RWPE1 (cell line): ENCODE measurements around the gene CARS2.

Experiments used
- CTCF ChIA-PET: fragments of 350-600 bp; sonication (Branson Sonifier 250); formaldehyde crosslinking; extraction: SDS; loops from one replicate; lab custom pipeline; 2021; lab: Yijun Ruan, JAX
- POLR2A ChIA-PET: fragments of 400-600 bp; formaldehyde crosslinking; extraction: SDS; loops from one replicate; lab custom pipeline; 2020; ENCODE audit warnings: antibody characterized with exemption; ENCODE audit not compliant: low non-redundant PET; lab: Yijun Ruan, JAX
- DNase-seq: peaks from one replicate; pipeline ENCODE4 v3.0.0; 2012; ENCODE audit warnings: low spot score
- H3K27ac ChIP-seq: fragments of 450-650 bp; 2 replicates; pipeline ENCODE4 v1.5.1; 2017
- TF ChIP-seq, protein P1 (sequence below): fragments of 450-650 bp; conservative IDR thresholded peaks from 2 replicates; pipeline ENCODE4 v1.5.1; 2017; ENCODE audit warnings: low read depth, mild to moderate bottlenecking

CARS2 gene

DNA sequence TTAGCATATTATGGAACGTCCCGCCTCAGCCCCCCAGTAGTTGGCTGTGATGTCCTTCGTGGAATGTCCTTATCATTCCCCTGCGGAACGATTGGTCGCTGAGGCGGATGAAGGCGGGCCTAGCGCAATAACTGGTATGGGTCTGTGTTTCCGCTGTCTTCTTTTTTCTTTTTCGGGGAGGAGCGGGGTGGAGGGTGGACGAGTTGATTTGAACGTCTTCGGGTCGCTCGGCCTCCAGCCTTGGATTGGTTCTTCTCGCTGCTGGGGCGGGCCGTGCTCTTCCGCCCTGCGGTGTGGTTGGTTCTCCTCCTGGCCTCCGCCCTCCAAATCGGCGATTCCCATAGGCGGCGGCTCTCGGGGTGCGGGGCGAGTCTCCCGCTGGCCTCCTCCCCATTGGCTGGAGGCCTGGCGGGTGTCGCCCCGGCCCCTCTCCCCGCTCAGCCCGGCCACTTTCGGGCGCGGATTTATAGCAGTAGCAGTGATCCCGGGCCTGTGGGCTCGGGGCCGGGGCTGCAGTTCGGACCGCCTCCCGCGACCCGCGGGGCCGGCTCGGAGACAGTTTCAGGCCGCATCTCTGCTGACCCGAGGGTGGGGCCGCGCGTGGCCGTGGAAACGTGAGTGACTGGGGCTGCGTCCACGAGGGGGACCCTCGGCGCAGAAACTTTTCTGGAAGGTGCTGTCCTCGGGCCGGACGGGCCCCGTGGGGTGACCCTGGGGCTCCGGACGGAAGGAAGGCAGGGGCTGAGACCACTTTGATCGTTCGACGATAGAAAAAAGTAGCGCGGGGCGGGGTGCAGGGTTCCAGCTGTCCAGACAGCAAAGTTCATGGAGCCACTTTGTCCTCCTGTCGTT, 9.7 kb upstream of the CARS2 start:
- peak; percentile 92 for DNase-seq
- TF ChIP-seq, protein P1, sequence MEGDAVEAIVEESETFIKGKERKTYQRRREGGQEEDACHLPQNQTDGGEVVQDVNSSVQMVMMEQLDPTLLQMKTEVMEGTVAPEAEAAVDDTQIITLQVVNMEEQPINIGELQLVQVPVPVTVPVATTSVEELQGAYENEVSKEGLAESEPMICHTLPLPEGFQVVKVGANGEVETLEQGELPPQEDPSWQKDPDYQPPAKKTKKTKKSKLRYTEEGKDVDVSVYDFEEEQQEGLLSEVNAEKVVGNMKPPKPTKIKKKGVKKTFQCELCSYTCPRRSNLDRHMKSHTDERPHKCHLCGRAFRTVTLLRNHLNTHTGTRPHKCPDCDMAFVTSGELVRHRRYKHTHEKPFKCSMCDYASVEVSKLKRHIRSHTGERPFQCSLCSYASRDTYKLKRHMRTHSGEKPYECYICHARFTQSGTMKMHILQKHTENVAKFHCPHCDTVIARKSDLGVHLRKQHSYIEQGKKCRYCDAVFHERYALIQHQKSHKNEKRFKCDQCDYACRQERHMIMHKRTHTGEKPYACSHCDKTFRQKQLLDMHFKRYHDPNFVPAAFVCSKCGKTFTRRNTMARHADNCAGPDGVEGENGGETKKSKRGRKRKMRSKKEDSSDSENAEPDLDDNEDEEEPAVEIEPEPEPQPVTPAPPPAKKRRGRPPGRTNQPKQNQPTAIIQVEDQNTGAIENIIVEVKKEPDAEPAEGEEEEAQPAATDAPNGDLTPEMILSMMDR, result no peak
- H3K27ac ChIP-seq, result peak overlapping the region; percentile 98
- ChIA-PET POLR2A (interaction anchor here (0.6 to 1.0 kb wide), 8 partner anchors 9 to 1501 kb away, joined by 3 to 7 read pairs (median 3); partner anchors contain the start of gene CARS2), CTCF (interaction anchor here (0.6 to 0.7 kb wide), 3 partner anchors 64 to 1490 kb away, joined by 5 to 6 read pairs (median 6); no protein-coding TSS in a partner anchor)

DNA sequence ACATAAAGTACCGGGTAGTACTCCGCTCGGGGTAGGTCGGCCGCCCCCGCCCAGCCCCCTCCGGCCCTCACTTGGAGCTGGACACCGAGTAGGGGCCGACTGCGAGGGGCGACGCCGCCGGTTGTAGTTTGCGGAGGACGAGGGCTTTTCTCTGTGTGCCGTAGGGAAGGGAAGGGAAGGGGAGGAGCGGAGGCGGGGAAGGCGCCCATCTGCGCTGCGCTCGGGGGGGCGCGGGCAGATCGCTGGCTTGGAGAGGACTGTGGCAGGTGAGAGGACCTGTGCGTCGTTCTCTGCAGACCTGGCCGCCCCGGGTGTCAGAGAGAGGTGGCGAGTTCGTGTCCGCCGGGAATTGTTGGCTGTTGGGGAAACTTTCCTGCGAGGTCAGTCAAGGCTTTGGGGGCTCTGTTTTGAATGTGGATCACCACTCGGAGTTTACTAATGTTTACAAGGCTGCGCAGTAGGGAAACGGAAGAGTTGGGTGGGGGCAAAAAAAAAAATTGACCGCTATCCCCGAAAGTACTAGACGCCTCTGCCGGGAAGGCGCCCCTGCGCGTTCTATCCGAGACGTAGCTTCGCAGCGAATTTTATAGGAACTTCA, 9.0 kb upstream of the CARS2 start:
- H3K27ac ChIP-seq, result peak overlapping the region; percentile 98
- DNase-seq, result no peak
- TF ChIP-seq, protein P1, result no peak
- ChIA-PET CTCF (interaction anchor here (0.6 to 0.7 kb wide), 2 partner anchors 63 to 73 kb away, joined by 5 to 6 read pairs; no protein-coding TSS in a partner anchor), POLR2A (interaction anchor here (0.6 to 1.0 kb wide), 7 partner anchors 9 to 1500 kb away, joined by 3 to 7 read pairs (median 3); partner anchors contain the start of gene CARS2)

DNA sequence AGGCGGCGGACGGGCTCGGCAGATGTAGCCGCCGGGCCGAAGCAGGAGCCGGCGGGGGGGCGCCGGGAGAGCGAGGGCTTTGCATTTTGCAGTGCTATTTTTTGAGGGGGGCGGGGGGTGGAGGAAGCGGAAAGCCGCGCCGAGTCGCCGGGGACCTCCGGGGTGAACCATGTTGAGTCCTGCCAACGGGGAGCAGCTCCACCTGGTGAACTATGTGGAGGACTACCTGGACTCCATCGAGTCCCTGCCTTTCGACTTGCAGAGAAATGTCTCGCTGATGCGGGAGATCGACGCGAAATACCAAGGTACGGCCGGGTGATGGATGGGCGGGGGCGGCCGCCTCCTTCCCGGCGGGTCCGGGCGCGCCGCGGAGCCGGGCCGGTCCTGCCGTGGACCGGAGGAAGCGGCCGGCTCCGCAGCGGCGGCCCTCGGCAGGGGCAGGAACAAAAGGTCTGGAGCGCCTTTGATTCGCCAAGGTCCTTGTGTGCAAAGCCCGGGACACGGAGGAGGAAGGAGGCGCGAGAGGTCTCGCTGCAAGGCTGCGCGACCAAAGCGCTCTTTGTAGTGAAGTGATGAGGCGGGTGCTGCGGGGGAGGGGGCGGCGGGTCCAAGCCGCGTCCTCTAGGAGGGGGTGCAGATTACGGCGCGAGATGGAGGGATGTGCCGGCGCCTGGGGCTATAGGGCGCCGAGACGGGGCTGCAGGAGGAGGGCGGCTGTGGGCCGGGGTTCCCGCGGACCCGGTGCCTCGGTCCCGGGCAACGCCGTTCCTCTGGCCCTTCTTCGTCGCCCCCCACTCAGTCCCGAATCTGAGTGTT, 8.3 kb upstream of the CARS2 start:
- peak overlapping the region; percentile 98 for H3K27ac ChIP-seq
- ChIA-PET POLR2A (no interaction called here), CTCF (interaction anchor here (0.6 kb wide), 1 partner anchor 336 kb away, joined by 3 read pairs; no protein-coding TSS in a partner anchor)
- TF ChIP-seq, protein P1, result no peak
- DNase-seq, result peak; percentile 29

DNA sequence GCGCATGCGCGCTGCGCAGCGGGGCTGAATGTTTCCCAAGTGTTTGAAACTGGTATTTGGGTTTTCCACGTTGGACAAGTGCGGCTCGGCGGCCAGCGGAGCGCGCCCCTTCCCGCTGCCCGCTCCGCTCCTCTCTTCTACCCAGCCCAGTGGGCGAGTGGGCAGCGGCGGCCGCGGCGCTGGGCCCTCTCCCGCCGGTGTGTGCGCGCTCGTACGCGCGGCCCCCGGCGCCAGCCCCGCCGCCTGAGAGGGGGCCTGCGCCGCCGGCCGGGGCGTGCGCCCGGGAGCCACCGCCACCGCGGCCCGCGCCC, 7.7 kb upstream of the CARS2 start, which contains the start of gene ING1:
Gene ING1, plus strand, starts transcription at position 59 of the 311 bp plus-strand sequence. CDS start 450 bp downstream, outside the sequence.
- POLR2A ChIA-PET, result no interaction called here
- TF ChIP-seq, protein P1, result no peak
- CTCF ChIA-PET, result no interaction called here

DNA sequence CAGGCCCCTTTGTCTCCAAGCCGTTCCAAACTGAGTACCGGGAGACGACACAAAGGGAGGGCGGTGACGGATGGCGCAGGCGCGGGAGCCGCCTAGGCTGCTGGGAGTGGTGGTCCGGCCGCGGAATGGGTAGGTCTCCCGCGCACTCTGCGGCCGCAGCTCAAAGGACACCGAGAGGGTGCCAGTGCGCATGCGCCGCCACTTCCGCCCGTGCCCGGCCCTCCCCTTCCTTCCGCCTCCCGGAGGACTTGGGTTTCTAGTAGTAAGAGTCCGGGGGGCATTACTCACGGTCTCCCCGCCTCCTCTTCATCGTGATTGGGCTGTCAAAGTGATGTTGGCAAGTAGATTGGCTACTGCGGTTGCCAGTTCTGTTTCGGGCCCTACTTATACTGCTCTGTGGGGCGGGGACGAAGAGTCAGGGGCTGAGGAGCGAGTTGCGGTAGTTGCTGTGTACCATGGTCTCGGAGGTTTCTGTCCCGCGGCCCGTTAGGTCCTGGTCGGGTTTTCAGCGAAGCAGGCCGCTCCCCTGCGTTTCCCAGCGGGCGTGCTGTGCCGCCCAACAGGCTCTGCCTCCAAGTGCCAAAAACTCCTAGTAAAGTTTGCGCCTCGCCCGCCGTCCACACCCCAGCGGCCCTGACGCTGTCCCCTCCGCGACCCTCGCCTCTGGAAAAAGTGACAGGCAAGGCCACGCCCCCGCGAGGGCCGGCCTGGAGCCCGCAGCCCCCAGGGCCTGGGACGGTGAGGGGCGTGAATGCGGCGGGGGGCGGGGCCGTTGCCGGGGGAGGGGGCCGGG, 7.1 kb upstream of the CARS2 start:
- ChIA-PET POLR2A (interaction anchor here (0.6 to 1.2 kb wide), 3 partner anchors 87 to 200 kb away, joined by 4 read pairs; no protein-coding TSS in a partner anchor), CTCF (no interaction called here)
- H3K27ac ChIP-seq, result peak overlapping the region; percentile 98
- DNase-seq, result peak; percentile 99
- TF ChIP-seq, protein P1, result no peak

More for the DNA sequence above, 7.7 kb upstream of the CARS2 start, which contains the start of gene ING1:
- no peak for DNase-seq
- peak within 1 kb of the TSS; percentile 98 for H3K27ac ChIP-seq
